MM.1S (cell line): ENCODE data around the gene RPAP3.

Experiments
- DNase-seq: peaks from one replicate; pipeline ENCODE4 v3.0.0-alpha.2; 2015
- H2AFZ ChIP-seq: fragments of 300-600 bp; sonication (generic); 2 replicates; pipeline ENCODE4 v1.6.0; 2016; ENCODE audit warnings: antibody characterized with exemption, low read length
- H3F3A ChIP-seq: fragments of 300-600 bp; sonication (generic); 2 replicates; pipeline ENCODE4 v1.6.1; 2016; ENCODE audit warnings: mild to moderate bottlenecking, antibody characterized with exemption, low read length, moderate library complexity, mixed read lengths; ENCODE audit not compliant: insufficient read depth
- H3K27ac ChIP-seq: fragments of 300-600 bp; sonication (generic); 2 replicates; pipeline ENCODE4 v1.5.1; 2016; ENCODE audit warnings: mild to moderate bottlenecking, low read length
- H3K27me3 ChIP-seq: fragments of 300-600 bp; sonication (generic); replicated peaks from 2 replicates; pipeline ENCODE4 v1.6.0; 2016; ENCODE audit warnings: low read length; ENCODE audit not compliant: insufficient read depth
- H3K36me3 ChIP-seq: fragments of 300-600 bp; sonication (generic); replicated peaks from 2 replicates; pipeline ENCODE4 v1.6.1; 2016; ENCODE audit warnings: mild to moderate bottlenecking, low read length, mixed read lengths; ENCODE audit not compliant: insufficient read depth
- H3K4me1 ChIP-seq: fragments of 300-600 bp; sonication (generic); 2 replicates; pipeline ENCODE4 v1.6.1; 2016; ENCODE audit warnings: low read length, mixed read lengths
- H3K4me2 ChIP-seq: fragments of 300-600 bp; sonication (generic); 2 replicates; pipeline ENCODE4 v1.6.0; 2016; ENCODE audit warnings: low read depth, low read length
- H3K4me3 ChIP-seq: fragments of 300-600 bp; sonication (generic); 2 replicates; pipeline ENCODE4 v1.5.1; 2016; ENCODE audit warnings: low read length, mixed read lengths
- H3K79me2 ChIP-seq: fragments of 300-600 bp; sonication (generic); 2 replicates; pipeline ENCODE4 v1.6.1; 2016; ENCODE audit warnings: mixed run types, low read length, mixed read lengths
- H3K9ac ChIP-seq: fragments of 300-600 bp; sonication (generic); 2 replicates; pipeline ENCODE4 v1.6.1; 2016; ENCODE audit warnings: low read length, mixed read lengths
- H3K9me2 ChIP-seq: fragments of 300-600 bp; sonication (generic); replicated peaks from 2 replicates; pipeline ENCODE4 v1.6.1; 2016; ENCODE audit warnings: mild to moderate bottlenecking, low read length, mixed read lengths; ENCODE audit not compliant: insufficient read depth
- H3K9me3 ChIP-seq: fragments of 300-600 bp; sonication (generic); replicated peaks from 2 replicates; pipeline ENCODE4 v1.6.1; 2016; ENCODE audit warnings: mild to moderate bottlenecking, low read length, mixed read lengths; ENCODE audit not compliant: insufficient read depth
- H4K20me1 ChIP-seq: fragments of 300-600 bp; sonication (generic); 2 replicates; pipeline ENCODE4 v1.6.1; 2016; ENCODE audit warnings: mild to moderate bottlenecking, low read length, moderate library complexity, mixed read lengths; ENCODE audit not compliant: insufficient read depth
- EZH2 ChIP-seq: fragments of 300-600 bp; sonication (generic); optimal IDR thresholded peaks from 2 replicates; pipeline ENCODE3; 2017; ENCODE audit warnings: low read depth, mild to moderate bottlenecking, antibody characterized with exemption, low read length, mixed read lengths
- EZH2phosphoT487 ChIP-seq: fragments of 300-600 bp; sonication (generic); IDR thresholded peaks from 2 replicates; pipeline ENCODE4 v1.6.1; 2018; ENCODE audit warnings: antibody characterized with exemption, low read length
- TF ChIP-seq, protein P1 (sequence below): fragments of 300-600 bp; sonication (generic); IDR thresholded peaks from 2 replicates; pipeline ENCODE4 v1.5.1; 2016; ENCODE audit warnings: antibody characterized with exemption, low read length, mixed read lengths

The RPAP3 gene

DNA sequence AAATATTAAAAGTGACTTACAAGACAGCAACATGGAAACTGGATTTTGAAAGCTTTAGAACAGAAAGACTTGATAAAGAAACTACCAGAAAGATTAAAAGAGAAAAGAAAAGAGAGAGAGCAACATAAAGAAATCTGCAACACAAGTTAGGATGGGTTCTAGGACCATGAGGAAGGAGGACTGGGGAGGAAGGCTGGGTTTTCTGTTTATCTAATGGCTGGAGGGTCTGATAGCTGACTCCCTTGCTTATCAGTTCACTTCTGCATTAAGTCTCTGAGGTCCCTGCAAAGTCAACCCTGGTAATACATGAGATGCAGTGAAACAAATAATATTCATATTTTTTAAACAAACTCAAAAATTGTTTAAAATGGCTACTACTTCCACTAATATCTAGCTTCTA is 90.1 kb downstream of the RPAP3 start:
- Histone ChIP-seq H3K27ac (no peak overlapping the region), H2AFZ (no peak overlapping the region), H3K4me3 (no peak overlapping the region), H3K9me3 (no peaks in the 10 kb centered on the region), H3K79me2 (no peaks in the 10 kb centered on the region), H3F3A (no peaks in the 10 kb centered on the region), H4K20me1 (no peaks in the 10 kb centered on the region), H3K27me3 (no peaks in the 10 kb centered on the region), H3K36me3 (no peaks in the 10 kb centered on the region), H3K4me2 (no peak overlapping the region), H3K9me2 (no peaks in the 10 kb centered on the region), H3K4me1 (no peaks in the 10 kb centered on the region), H3K9ac (no peak overlapping the region)
- no peak for DNase-seq
- TF ChIP-seq EZH2phosphoT487 (no peak), EZH2 (no peak)
- TF ChIP-seq, protein P1, sequence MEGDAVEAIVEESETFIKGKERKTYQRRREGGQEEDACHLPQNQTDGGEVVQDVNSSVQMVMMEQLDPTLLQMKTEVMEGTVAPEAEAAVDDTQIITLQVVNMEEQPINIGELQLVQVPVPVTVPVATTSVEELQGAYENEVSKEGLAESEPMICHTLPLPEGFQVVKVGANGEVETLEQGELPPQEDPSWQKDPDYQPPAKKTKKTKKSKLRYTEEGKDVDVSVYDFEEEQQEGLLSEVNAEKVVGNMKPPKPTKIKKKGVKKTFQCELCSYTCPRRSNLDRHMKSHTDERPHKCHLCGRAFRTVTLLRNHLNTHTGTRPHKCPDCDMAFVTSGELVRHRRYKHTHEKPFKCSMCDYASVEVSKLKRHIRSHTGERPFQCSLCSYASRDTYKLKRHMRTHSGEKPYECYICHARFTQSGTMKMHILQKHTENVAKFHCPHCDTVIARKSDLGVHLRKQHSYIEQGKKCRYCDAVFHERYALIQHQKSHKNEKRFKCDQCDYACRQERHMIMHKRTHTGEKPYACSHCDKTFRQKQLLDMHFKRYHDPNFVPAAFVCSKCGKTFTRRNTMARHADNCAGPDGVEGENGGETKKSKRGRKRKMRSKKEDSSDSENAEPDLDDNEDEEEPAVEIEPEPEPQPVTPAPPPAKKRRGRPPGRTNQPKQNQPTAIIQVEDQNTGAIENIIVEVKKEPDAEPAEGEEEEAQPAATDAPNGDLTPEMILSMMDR = no peak

- no peaks in the 10 kb centered on the region for H3K27me3 ChIP-seq
- no peak for TF ChIP-seq EZH2phosphoT487
- no peak for TF ChIP-seq EZH2
- TF ChIP-seq, protein P1 = no peak
- no peak overlapping the region for H3K9ac ChIP-seq
- no peaks in the 10 kb centered on the region for H3K9me2 ChIP-seq
- H3K4me2 ChIP-seq = no peak overlapping the region
- no peaks in the 10 kb centered on the region for H4K20me1 ChIP-seq
- no peak overlapping the region for H3K4me3 ChIP-seq
- no peaks in the 10 kb centered on the region for H3F3A ChIP-seq
- no peak overlapping the region for H3K27ac ChIP-seq
- no peaks in the 10 kb centered on the region for H3K9me3 ChIP-seq
- H2AFZ ChIP-seq = no peak overlapping the region
- no peak for DNase-seq
- no peaks in the 10 kb centered on the region for H3K79me2 ChIP-seq
- H3K36me3 ChIP-seq = no peaks in the 10 kb centered on the region
- no peaks in the 10 kb centered on the region for H3K4me1 ChIP-seq
These were observed 91.3 kb downstream of the RPAP3 start for GRCh38 chr12:47614521-47614920.

- Histone ChIP-seq H3K79me2 (no peaks in the 10 kb centered on the region), H3K9ac (no peak overlapping the region), H3K9me3 (no peaks in the 10 kb centered on the region), H3K4me3 (no peak overlapping the region), H3K4me2 (no peak overlapping the region), H3K36me3 (no peaks in the 10 kb centered on the region), H3K27ac (no peak overlapping the region), H4K20me1 (no peaks in the 10 kb centered on the region), H3K4me1 (no peaks in the 10 kb centered on the region), H2AFZ (no peak overlapping the region), H3K27me3 (no peaks in the 10 kb centered on the region), H3K9me2 (no peaks in the 10 kb centered on the region), H3F3A (no peaks in the 10 kb centered on the region)
- TF ChIP-seq EZH2 (no peak), EZH2phosphoT487 (no peak)
- TF ChIP-seq, protein P1 = no peak
- no peak for DNase-seq
These were observed 92.9 kb downstream of the RPAP3 start for GRCh38 chr12:47612953-47613352.

GRCh38 chr12:47611906-47612305 is 93.9 kb downstream of the RPAP3 start:
- H3K9ac ChIP-seq = no peak overlapping the region
- no peaks in the 10 kb centered on the region for H3K9me2 ChIP-seq
- H2AFZ ChIP-seq = no peak overlapping the region
- no peaks in the 10 kb centered on the region for H3K9me3 ChIP-seq
- no peaks in the 10 kb centered on the region for H4K20me1 ChIP-seq
- no peaks in the 10 kb centered on the region for H3K79me2 ChIP-seq
- TF ChIP-seq, protein P1 = no peak
- TF ChIP-seq EZH2 (no peak), EZH2phosphoT487 (no peak)
- no peak overlapping the region for H3K4me2 ChIP-seq
- no peaks in the 10 kb centered on the region for H3K36me3 ChIP-seq
- no peaks in the 10 kb centered on the region for H3K27me3 ChIP-seq
- no peak overlapping the region for H3K4me3 ChIP-seq
- no peak overlapping the region for H3K27ac ChIP-seq
- no peaks in the 10 kb centered on the region for H3K4me1 ChIP-seq
- DNase-seq = no peak
- no peaks in the 10 kb centered on the region for H3F3A ChIP-seq
